HG02840 (cell line): ENCODE results near the gene POLR2L.

Experiments used
- ATAC-seq: cut with Tn5 transposase; IDR thresholded peaks from one replicate; pipeline ENCODE4 v1.9.1; 2021; ENCODE audit warnings: mild to moderate bottlenecking, moderate library complexity, moderate number of reproducible peaks; ENCODE audit not compliant: unreplicated experiment, low FRiP score

The POLR2L gene

DNA sequence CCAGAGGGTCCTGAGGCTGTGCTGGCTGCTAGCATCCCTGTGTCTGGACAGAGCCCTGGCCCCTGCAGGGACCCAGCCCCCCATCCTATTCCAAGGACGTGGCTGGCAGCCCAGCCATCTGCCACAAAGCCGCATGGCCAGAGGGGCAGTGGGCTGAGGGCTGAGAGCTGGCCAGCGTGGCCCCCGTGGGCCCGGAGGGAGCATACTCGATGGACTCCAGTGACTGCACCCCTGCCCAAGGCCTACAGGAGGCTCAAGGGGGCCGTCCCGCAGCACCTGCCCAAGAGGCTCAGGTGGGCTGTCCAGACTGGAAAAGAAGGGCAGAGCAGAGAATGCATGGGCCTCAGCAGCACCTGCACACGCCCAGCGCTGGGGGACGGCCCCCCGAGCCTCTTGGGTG lies 13.5 kb upstream of the POLR2L start:
- no peak for ATAC-seq

DNA sequence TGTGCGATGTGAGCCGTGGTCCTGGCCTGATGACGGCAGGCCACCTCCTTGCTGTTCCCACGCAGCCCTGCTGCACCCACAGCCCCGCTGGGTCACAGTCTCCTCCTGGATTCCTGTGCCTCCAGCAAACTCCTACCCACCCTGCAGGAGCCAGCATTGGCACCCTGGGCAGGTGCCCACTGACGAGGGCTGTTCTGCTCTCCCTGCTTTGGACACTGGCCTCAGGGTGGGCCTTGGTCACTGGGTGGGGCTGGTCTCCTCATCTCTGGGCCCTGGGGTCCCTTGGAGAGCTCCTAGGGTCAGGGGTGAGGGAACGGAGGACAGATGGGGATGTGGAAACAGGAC lies 13.0 kb upstream of the POLR2L start:
- ATAC-seq: no peak

DNA sequence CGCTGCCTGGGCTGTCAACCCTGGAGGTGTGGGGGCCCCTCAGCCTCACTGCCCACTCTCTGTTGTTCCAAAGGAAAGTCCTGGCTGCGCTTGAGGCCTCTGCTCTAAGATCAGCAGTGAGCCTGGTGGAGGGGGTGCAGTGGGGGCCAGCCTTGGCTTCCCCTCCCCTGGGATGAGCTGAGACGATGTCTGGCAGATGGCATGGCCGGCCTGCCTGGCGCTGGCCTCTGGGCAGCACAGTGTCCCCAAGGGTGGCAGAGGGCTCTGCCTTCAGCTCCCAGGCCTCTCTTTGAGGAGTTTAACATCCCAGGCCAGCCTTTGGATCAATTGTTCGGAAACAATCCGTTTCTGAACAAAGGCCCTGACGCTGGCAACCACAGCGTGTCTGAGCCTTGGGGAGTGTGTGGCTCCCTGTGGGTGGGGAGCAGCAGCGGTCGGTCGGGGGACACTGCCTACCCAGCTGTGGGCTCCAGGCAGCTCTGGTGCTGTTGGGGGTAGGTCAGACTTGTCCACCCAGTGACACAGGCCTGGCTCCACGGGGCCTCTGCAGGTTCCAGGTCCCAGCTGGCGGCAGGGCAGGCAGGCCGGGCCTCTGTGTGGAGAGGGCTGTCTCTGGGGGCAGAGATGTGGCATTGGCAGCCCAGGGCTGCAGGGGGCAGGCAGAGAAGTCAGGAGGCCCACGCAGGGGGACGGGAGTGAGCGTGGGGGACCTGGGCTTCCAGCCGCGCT lies 12.4 kb upstream of the POLR2L start:
- ATAC-seq: no peak

DNA sequence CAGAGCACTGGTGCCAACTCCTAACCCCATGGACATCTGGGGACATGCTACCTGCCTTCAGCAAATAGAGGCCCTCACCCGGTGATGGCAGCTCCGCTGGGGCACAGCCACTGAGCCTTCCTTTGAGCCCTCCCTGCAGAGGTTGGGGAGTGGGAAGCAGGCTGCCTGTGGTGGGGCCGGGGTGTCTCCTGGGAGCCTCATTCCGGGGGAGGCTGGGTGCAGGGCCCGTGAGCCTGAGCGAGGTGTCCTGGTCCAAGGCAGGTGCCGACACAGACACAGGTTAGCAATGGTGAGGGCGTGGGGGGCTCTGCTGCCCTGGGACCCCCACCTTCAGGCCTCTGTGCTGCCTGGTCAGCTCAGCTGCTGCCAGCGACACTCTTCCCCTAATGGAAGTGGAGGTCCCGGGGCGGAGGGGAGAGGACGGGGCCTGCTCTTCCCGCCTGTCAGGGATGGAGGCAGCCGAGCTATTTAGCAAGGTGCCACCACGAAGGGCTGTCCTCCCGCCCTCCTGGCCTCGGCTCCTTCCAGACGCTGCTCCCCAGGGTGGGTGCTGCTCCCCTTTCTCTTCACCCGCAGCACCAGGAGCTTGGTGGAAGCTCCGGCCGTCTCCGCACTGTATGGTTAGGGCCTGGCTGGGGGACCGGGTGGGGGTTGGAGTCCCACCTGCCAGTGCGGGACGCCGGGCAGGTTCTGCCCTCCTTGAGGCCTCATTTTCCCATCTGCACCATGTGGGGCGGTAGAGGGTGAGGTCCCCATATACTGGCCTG lies 11.5 kb upstream of the POLR2L start:
- ATAC-seq: no peak

DNA sequence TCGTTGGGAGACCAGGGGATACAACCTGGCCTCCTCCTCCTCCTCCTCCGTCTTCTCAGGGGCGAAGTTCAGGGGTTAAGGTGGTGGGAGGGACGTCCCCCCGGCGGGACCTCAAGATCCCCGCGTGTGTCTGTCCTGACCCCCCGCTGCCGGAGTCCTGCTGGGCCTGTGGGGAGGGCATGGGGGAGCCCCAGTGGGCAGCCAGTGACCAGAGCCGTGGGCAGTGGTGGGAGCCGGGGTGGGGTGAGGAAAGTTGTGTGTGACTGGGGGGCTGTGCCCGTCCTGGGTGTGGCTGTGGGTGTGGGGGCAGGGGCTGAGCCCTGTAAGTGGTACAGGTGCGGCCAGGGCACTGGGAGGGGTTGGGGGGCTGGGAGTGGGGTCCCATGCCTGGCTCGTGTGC lies 10.4 kb upstream of the POLR2L start:
- ATAC-seq: no peak

DNA sequence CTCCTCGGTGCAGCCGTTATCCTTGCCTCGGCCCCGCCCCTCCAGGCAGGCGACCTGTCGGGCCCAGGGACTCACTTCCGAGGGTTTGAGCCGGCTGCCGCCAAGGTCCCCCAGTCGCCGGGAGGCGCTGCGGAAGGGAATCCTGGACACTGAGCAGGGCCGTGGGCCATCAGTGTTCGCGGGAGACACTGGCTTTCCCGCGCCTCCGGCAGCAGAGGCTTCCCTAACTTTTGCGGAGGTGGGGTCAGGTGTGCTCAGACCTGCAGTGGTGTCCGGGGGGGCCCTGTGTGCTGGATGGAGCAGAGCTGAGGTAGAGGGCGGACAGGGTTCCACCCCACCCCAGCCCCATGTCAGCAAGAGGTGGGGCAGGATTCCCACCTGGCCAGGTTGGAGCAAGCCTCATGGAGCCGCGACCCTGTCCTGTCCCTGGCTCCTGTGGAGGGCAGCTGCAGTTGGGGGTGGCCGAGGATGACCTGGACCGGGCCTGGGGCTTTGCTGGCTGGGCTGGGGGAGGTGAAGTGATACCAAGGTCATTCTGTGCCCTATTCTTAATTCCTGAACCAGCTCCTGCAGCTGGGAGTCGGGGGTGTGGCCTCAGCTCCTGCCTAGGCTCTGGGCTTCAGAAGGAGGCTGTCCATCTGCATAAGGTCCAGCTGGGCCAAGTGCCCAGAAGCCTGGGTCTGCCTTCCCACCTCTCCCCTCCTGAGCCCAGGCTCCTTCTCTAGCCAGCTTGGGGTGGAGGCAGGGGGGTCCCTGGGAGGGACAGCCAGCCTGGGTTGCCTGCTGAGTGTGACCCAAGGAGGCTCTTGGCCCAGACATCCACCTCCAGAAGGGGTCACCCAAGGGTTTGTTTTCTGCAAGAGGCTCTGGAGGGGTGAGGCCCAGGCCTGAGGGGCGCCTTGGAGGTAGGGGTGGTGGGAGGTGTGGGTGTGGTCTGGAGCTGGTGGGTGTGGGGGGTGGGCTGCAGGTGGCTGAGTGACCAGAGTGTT lies 8.7 kb upstream of the POLR2L start:
- ATAC-seq: no peak

DNA sequence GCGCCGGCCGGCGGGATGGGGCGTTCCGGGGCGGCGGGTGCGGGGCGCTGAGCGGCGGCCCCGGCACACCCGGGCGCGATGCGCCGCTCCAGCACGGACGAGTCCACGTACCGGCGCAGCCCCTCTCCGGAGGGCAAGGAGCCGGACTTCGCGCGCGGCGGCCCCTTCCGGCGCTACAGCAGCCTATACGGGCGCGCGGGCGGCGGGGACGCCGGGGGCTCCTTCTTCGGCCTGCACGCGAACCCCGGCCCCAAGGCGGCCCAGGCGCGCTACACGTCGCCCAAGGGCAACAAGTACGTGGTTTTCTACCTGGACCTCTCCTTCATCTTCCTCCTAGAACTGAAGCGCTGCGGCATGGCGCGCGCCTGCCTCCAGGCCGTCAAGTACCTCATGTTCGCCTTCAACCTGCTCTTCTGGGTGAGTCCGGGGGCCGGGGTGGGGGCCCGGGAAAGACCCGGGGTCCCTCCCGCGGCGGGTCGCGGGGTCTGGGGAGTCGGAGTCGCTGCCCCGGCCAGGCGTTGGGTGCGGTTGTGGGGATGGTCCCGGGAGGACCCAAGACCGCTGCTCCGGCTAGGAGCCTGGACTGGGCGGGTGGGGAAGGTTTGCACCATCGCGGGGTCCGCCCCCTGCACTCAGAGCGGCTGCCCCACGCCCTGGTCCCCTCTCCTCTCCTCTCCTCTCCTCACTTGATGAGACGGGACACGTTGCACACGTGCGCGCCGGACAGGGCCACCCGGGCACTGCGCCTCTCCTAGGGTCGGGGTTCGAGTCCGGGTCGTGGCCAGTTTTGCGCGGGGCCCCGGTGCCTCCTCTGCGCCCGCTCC lies 7.8 kb upstream of the POLR2L start:
- ATAC-seq: no peak

DNA sequence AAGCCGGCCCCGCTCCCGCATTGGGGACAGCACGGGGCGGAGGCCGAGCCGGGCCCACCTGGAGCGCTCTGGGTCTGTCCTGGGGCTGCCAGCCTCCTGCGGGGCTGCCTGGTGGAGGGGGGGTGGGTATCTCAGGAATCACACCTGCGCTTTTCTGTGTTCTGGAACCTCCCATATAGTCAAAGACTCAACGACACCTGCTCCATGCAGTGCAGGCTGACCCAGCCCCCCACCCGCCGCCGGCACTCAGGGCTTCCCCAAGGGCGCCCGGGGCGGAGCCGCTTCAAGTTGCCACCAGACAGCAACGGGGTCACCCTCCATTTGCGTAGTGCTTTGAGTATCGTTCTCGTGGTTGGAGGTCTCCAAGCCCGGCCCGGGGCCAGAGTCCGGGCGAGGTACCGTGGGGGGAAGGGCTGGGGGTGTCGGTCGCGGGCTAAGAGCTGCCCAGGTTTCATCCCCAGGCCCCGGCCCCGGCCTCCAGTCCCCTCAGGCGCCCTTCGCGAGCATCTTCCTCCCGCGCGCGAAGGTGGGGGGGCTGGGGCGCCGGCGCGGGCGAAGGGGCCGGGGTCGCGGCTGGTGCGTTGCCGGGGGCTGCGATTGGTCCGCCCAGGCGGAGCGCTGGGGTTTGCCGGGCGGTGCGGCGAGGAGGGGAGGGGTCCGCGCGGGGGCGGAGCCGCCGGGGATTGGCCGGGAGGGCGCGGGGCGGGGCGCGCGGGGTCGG lies 6.9 kb upstream of the POLR2L start:
- ATAC-seq: no peak

DNA sequence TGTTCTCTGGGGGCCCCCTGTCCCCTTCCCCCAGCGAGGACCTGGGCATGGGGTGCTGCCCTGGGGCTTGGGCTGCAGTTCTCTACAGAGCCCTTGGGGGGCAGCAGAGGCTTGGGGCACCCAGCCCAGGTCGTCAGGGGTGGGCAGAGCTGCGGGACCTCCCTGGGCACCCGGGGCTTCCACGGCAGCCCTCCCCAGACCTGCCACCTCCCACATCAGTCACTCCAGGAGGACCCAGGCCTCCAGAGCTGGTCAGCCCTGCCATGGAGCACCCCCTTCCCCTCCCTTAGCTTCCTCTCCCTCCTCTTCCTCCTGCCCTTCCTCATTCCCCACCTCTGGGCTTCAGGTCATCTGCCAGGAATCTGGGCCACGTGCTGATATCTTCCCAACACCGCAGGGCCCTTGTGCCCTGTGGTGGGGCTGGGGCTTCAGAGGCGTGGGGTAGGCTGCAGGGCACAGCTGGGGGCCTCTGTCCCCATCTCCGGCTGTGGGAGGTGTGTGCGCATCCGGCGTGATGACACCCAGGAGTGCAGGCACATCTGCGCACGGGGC lies 6.1 kb upstream of the POLR2L start:
- ATAC-seq: no peak

DNA sequence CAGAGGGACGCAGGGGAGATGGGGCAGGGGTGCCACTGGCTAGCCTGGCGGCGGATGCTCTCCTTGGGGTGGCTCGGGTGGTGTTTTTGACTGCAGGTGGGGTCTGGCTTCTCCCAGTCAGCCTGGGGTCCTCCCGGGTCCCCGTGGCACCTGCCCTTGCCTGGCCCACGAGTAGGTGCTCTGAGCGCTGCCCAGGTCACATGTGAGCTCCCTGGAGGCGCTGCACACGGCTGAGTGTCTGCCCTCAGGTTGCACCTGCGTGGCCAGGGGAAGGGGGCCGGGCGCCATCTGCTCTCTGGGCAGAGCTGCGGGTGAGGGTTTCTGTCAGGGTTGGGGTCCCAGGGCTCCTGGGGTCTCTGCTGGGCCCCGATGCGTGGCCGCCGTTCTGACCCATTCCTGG lies 5.5 kb upstream of the POLR2L start:
- ATAC-seq: no peak

DNA sequence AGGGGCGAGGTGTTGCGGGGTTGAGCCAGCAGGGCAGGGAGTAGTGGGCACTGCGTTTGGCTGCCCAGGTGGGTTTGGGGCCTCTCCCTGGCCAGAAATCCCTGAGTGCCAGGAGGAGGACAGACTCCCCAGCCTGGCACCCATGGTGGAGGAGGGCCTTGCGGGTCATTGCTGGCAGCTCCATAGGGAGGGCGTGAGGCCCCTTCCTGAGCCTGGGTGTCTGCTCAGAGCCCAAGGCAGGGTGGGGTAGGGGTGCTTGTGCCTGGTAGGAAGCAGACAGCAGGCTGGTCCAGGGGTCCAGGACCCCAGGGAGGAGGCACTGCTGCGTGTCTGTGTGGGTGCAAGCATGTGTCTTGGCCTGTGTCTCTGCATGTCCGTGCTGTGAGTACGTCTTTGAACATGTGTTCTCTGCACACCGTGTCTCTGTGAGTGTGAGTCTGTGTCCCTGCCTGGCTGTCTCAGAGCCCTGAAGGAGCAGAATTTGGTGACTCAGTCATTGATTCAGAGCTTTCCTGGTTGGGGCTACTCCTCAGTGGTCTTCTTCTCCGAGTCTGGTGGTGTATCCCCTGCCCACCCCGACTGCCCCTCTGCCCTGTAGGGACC lies 4.3 kb upstream of the POLR2L start:
- ATAC-seq: no peak

DNA sequence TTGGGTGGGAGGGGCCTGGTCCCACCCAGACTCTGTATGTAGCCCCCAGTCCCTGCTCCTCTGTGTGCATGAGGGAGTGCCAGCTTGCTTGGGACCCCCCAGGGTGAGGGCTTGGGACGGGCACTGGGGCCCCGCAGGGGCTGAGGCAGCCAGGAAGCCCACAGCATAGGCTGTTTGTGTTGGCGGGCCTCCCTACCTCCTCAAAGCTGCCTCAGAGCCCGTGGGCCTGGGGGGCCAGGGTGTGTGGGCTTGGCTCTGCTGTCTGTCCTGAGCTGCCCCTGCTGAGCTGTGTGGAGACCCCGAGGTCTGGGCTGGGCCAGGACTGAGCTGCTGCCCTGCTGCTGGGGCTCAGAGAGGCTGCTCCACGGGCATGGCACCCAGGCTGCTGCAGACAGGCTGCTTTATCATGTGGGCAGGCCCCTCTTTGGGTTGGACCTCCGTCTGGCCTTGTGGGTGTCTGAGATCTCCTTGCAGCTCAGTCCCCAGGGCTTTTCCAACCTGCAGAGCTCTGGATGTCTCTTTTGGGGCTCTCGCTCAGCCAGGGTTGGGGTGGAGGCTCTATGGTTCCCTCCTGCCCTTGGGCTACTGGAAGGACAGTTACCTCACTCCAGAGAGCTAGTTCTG lies 3.7 kb upstream of the POLR2L start:
- ATAC-seq: no peak

DNA sequence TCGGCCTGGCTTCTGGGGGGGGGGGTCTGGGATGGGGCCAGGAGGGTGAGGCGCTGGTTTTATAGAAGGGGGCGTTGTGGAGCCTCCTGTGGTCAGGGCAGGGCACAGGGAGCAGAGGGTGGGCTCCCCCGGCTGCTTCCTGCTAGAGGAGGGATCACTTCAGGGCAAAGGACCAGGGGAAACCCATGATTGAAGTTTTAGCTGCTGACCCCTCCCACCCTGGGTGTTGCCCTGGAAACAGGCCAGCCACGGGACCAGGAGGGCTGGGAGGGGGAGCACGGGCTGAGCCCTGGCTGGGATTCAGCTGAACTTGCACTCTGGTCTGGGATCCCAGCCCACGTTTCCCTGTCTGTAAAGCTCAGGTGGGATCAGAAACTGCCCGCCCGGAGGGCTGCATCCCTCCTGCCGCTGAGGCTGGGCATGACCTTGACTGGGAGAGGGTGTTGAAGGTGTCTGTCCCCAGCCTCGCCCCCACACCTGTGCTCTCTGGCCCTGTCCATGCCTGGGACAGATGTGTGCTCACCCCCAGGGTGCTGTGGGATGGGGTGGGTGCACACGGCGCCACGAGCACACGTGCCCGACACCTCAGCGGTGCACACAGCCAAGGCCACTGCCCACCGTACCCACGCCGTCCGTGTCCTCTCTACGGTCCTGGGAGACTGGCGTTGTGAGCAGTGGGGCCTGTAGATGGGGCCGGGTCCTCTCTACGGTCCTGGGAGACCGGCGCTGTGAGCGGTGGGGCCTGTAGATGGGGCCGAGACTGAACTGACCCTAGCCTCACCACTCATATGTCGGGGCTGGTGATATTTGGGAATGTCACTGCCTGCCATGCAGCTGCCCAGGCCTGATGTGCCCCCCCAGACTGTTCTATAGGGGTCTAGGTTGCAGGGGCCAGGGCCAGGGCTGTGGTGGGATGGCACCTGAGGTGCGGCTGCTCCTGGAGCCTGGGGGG lies 2.6 kb upstream of the POLR2L start:
- no peak for ATAC-seq

DNA sequence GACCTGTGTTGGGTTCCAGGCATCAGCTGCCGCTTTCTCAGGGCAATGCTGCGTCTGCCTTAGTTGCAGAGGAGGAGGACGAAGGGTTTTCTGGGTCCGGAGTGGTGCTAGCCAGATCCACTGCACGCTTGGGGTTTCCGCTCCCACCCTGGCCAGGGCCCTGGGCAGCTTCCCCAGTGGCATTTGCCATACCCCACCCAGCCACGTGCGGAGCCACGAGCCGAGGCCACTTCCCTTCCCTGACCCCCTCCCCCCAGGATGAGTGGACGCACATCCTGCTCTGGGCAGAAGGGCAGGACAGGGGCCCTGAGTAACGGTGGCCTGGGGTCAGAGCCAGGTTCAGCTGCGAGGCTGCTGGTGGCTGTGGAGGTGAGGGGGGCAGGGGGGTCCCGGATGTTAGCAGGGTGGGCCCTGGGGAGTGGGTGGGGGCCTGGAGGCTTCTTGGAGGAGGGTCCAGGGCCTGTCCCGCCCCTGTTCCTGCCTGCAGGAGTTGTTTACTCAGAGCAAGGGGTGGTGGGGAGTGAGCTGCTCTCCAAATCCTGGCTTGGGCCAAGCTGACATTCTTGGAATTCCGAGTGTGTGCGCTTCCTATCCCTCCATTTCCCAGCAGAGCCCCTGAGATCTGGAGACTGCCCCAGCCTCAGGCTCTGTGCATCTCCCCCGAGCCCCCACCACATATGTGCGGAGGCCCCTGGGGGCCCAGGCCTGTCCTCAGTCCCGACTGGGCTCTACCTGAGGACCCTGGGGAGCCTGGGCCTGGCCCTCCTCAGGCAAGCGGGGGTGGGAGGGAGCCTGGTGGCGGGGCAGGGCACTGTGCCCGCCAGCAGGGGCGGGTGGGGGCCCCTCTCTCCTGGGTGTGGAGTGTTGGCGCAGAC lies 1.7 kb upstream of the POLR2L start:
- no peak for ATAC-seq

DNA sequence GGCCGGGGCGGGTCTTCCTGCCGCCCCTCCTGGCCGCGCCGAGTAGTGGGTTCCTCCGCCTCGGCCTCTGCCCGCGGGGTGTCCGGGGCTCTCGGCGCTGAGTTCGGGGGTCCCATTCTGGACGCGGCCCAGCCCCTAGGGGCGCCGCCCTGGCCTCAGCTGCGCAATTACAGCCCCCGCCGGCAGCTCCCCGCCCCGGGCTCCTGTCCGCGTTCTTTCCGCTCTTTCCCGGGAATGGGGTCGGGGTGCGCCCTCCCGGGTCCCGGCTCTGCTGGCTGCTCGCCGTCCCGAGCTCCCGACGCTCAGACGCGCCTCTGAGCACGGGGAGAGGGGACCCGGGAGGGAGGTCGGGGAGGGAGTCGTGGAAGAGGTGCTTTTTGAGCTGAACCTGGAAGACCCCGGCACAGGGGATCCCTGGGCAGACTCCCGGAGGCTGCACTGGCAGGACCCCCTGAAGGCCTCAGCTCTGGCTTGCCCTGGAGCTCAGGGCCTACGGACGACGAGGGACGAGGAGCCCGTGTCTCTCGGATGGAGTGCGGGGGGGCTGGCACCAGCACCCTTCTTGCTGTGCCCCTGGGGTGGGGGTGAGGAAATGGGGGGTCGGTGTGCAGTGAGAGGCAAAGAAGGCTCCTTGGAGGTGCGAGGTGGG lies 881 bp upstream of the POLR2L start:
- ATAC-seq: peak; percentile 7

DNA sequence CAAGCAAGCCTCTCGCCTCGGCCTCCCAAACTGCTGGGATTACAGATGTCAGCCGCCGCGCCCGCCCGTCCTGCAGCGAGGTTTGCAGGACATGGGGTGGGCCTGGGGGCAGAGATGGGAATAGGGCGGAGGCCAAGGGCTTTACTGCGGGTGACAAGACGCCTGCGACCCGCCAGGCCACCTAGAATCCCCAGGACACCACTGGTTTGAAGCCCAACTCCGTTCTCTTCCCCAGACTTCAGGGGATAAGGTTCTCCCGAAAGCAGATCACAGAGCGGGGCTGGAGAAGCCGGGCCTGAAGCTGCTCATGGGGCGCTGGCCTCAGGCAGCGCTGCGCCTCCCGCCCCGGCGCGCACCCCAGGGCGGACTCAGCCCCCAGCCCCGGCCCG lies 354 bp downstream of the POLR2L start:
- peak; percentile 26 for ATAC-seq
